Adrenal gland (tissue), 5 donors: ENCODE results near the gene CTSZ.

Experiments used
- CTCF ChIP-seq, 6 experiments: fragments of 450-650 bp in 4 of 6; fragments of 200-600 bp in 2 of 6; sonication (generic) in 1 of 6; IDR thresholded peaks; 1 replicate in 5 of 6; 2 replicates in 1 of 6; pipeline versions ENCODE4 v1.5.1 to v1.8.0; 2016 to 2021; ENCODE audit warnings: antibody characterized with exemption in 6 of 6, mild to moderate bottlenecking in 2 of 6, moderate library complexity in 1 of 6
- POLR2A ChIP-seq, 2 donors: fragments of 450-650 bp; IDR thresholded peaks; one replicate each; pipeline ENCODE4 v1.6.1; 2017; ENCODE audit warnings: antibody characterized with exemption in 2 of 2, mild to moderate bottlenecking in 2 of 2, moderate library complexity in 1 of 2
- donor health status: DM: no; HTN: no; CAD: no.

GRCh38 chr20:59024111-59024530 is 17.1 kb upstream of the CTSZ start:
- no peak for TF ChIP-seq CTCF (IDR thresholded peaks at IDR 0.05)
- no peak for TF ChIP-seq POLR2A (IDR thresholded peaks at IDR 0.05)
